Measurements from ENCODE around the gene RNASEH2C. TPM values are rescaled to one million over a fixed set of nuclear protein-coding genes. Genes with fewer than 3 reads are reported as not detected.
A peak's percentile ranks its signal among the peaks of the same experiment; 100 is the strongest.

The RNASEH2C gene
- polyA plus RNA-seq, 1 donor (not counting 4 experiments of a cell fraction or from before 2014, with no cell fraction given) = 18.5 TPM

GRCh38 chr11:65726660-65727059 lies 6.1 kb upstream of the RNASEH2C start:
- H3K36me3 ChIP-seq (ENCODE audit: control insufficient read depth in 2 of 2, extremely low read depth in 1 of 2, insufficient read depth in 2 of 2, low read length in 2 of 2) = no peaks in the 10 kb centered on the region
- no peak overlapping the region for H3K4me2 ChIP-seq (ENCODE audit: control insufficient read depth, extremely low read depth, insufficient read depth, low read depth, low read length)
- no peak overlapping the region for H2AFZ ChIP-seq (ENCODE audit: control insufficient read depth, low read length)
- H3K79me2 ChIP-seq (ENCODE audit: control insufficient read depth, insufficient read depth, low read length) = no peaks in the 10 kb centered on the region
- H3K9me3 ChIP-seq (ENCODE audit: control insufficient read depth, low read depth, low read length) = no peaks in the 10 kb centered on the region
- H3K9ac ChIP-seq (ENCODE audit: control insufficient read depth, extremely low read depth, insufficient read depth, low read length) = no peak overlapping the region
- H4K20me1 ChIP-seq (ENCODE audit: control insufficient read depth, extremely low read depth, insufficient read depth, low read length) = no peaks in the 10 kb centered on the region
- no peaks in the 10 kb centered on the region for H3K27me3 ChIP-seq (ENCODE audit: control insufficient read depth, extremely low read depth, insufficient read depth, low read length)
- H3K27ac ChIP-seq (ENCODE audit: control insufficient read depth, insufficient read depth, low read length) = no peak overlapping the region
- no peak for FAIRE-seq
- no peak for DNase-seq (ENCODE audit: low read depth, low spot score)
- TF ChIP-seq CTCF (optimal IDR thresholded peaks at IDR 0.05 in 1 of 3, IDR thresholded peaks at IDR 0.05 in 1 of 3, conservative IDR thresholded peaks at IDR 0.05 in 1 of 3; ENCODE audit: extremely low read depth in 1 of 3, insufficient read depth in 2 of 3, low read length in 3 of 3) (peak in 1 of 3 experiments; percentile 18), EZH2 (IDR thresholded peaks at IDR 0.05; ENCODE audit: low read length) (no peak)
- no peaks in the 10 kb centered on the region for H3K4me1 ChIP-seq (ENCODE audit: control insufficient read depth, extremely low read depth, insufficient read depth, low read length)
- dilution Hi-C loops (cut with MboI; ENCODE audit: extremely low pct_ligation_motif_present, low sequenced_read_pairs) = no loop called here
- H3K9me1 ChIP-seq (ENCODE audit: control insufficient read depth, extremely low read depth, insufficient read depth, low read length) = no peaks in the 10 kb centered on the region
- H3K4me3 ChIP-seq (ENCODE audit: control insufficient read depth in 2 of 3, extremely low read depth in 1 of 3, insufficient read depth in 2 of 3, low read depth in 1 of 3, low read length in 3 of 3) = no peak overlapping the region

- peaks cover 11 to 19% of the 10 kb centered on the region in 2 experiments for H3K36me3 ChIP-seq (ENCODE audit: control insufficient read depth in 2 of 2, extremely low read depth in 1 of 2, insufficient read depth in 2 of 2, low read length in 2 of 2)
- TF ChIP-seq CTCF (optimal IDR thresholded peaks at IDR 0.05 in 1 of 3, IDR thresholded peaks at IDR 0.05 in 1 of 3, conservative IDR thresholded peaks at IDR 0.05 in 1 of 3; ENCODE audit: extremely low read depth in 1 of 3, insufficient read depth in 2 of 3, low read length in 3 of 3) = no peak
- TF ChIP-seq EZH2 (IDR thresholded peaks at IDR 0.05; ENCODE audit: low read length) = no peak
- no peaks in the 10 kb centered on the region for H3K27me3 ChIP-seq (ENCODE audit: control insufficient read depth, extremely low read depth, insufficient read depth, low read length)
- H3K79me2 ChIP-seq (ENCODE audit: control insufficient read depth, insufficient read depth, low read length) = peaks cover 25% of the 10 kb centered on the region
- H2AFZ ChIP-seq (ENCODE audit: control insufficient read depth, low read length) = no peak overlapping the region
- no peak for DNase-seq (ENCODE audit: low read depth, low spot score)
- no peak overlapping the region for H3K4me3 ChIP-seq (ENCODE audit: control insufficient read depth in 2 of 3, extremely low read depth in 1 of 3, insufficient read depth in 2 of 3, low read depth in 1 of 3, low read length in 3 of 3)
- H3K9ac ChIP-seq (ENCODE audit: control insufficient read depth, extremely low read depth, insufficient read depth, low read length) = no peak overlapping the region
- H3K27ac ChIP-seq (ENCODE audit: control insufficient read depth, insufficient read depth, low read length) = no peak overlapping the region
- dilution Hi-C loops (cut with MboI; ENCODE audit: extremely low pct_ligation_motif_present, low sequenced_read_pairs) = no loop called here
- peaks cover 11% of the 10 kb centered on the region for H3K4me1 ChIP-seq (ENCODE audit: control insufficient read depth, extremely low read depth, insufficient read depth, low read length)
- no peaks in the 10 kb centered on the region for H3K9me1 ChIP-seq (ENCODE audit: control insufficient read depth, extremely low read depth, insufficient read depth, low read length)
- H3K9me3 ChIP-seq (ENCODE audit: control insufficient read depth, low read depth, low read length) = no peaks in the 10 kb centered on the region
- FAIRE-seq = no peak
- peaks cover 4% of the 10 kb centered on the region for H4K20me1 ChIP-seq (ENCODE audit: control insufficient read depth, extremely low read depth, insufficient read depth, low read length)
- no peak overlapping the region for H3K4me2 ChIP-seq (ENCODE audit: control insufficient read depth, extremely low read depth, insufficient read depth, low read depth, low read length)
Observed at GRCh38 chr11:65722261-65722660, 1.7 kb upstream of the RNASEH2C start.

Measured in keratinocyte (primary cell).